SK-N-MC (cell line): Measurements from ENCODE around the gene BACH2.

Source experiments
- EZH2 ChIP-seq: fragments of 200-600 bp; sonication (generic); IDR thresholded peaks from one replicate; pipeline ENCODE4 v1.6.1; 2017; ENCODE audit warnings: antibody characterized with exemption
- POLR2AphosphoS5 ChIP-seq: IDR thresholded peaks from 2 replicates; pipeline ENCODE4 v1.6.1; 2012; ENCODE audit warnings: mild to moderate bottlenecking, low read depth, low read length, borderline replicate concordance

- TF ChIP-seq POLR2AphosphoS5: no peak
- TF ChIP-seq EZH2: no peak
Measured at GRCh38 chr6:90144928-90145555, 151.6 kb downstream of the BACH2 start.
